ENCODE results near the gene SPINK2.

SPINK2 gene

GRCh38 chr4:56817840-56818491 is 3.5 kb downstream of the SPINK2 start:
- Histone ChIP-seq H3K4me3 (replicated peaks; ENCODE audit: low read depth, low read length) (no peak overlapping the region), H3K36me3 (ENCODE audit: control insufficient read depth, insufficient read depth, low read length) (no peaks in the 10 kb centered on the region), H3K27me3 (replicated peaks; ENCODE audit: control insufficient read depth, insufficient read depth, low read length) (0 out of 2 replicates have a peak, but pooled peaks cover 1% of the 10 kb centered on the region)
- TF ChIP-seq CTCF (IDR thresholded peaks at IDR 0.05; ENCODE audit: insufficient read depth, low read length, poor library complexity, severe bottlenecking) = no peak
- peak; percentile 81 for DNase-seq (ENCODE audit: extremely low read depth, insufficient read length)

GRCh38 chr4:56806666-56807065 is 14.8 kb downstream of the SPINK2 start:
- no peaks in the 10 kb centered on the region for H3K27me3 ChIP-seq (replicated peaks; ENCODE audit: control insufficient read depth, insufficient read depth, low read length)
- no peak overlapping the region for H3K4me3 ChIP-seq (replicated peaks; ENCODE audit: low read depth, low read length)
- H3K36me3 ChIP-seq (ENCODE audit: control insufficient read depth, insufficient read depth, low read length) = no peaks in the 10 kb centered on the region
- no peak for TF ChIP-seq CTCF (IDR thresholded peaks at IDR 0.05; ENCODE audit: insufficient read depth, low read length, poor library complexity, severe bottlenecking)
- DNase-seq (ENCODE audit: extremely low read depth, insufficient read length) = no peak

GRCh38 chr4:56804551-56804950 is 16.9 kb downstream of the SPINK2 start:
- Histone ChIP-seq H3K4me3 (replicated peaks; ENCODE audit: low read depth, low read length) (no peak overlapping the region), H3K27me3 (replicated peaks; ENCODE audit: control insufficient read depth, insufficient read depth, low read length) (no peaks in the 10 kb centered on the region), H3K36me3 (ENCODE audit: control insufficient read depth, insufficient read depth, low read length) (no peaks in the 10 kb centered on the region)
- TF ChIP-seq CTCF (IDR thresholded peaks at IDR 0.05; ENCODE audit: insufficient read depth, low read length, poor library complexity, severe bottlenecking) = no peak
- DNase-seq (ENCODE audit: extremely low read depth, insufficient read length) = no peak

GRCh38 chr4:56803471-56803870 is 18.0 kb downstream of the SPINK2 start:
- H3K36me3 ChIP-seq (ENCODE audit: control insufficient read depth, insufficient read depth, low read length) = no peaks in the 10 kb centered on the region
- H3K27me3 ChIP-seq (replicated peaks; ENCODE audit: control insufficient read depth, insufficient read depth, low read length) = no peaks in the 10 kb centered on the region
- H3K4me3 ChIP-seq (replicated peaks; ENCODE audit: low read depth, low read length) = no peak overlapping the region
- TF ChIP-seq CTCF (IDR thresholded peaks at IDR 0.05; ENCODE audit: insufficient read depth, low read length, poor library complexity, severe bottlenecking) = no peak
- peak; percentile 60 for DNase-seq (ENCODE audit: extremely low read depth, insufficient read length)

- peak; percentile 66 for DNase-seq (ENCODE audit: extremely low read depth, insufficient read length)
- peak overlapping the region; percentile 72 for H3K4me3 ChIP-seq (replicated peaks; ENCODE audit: low read depth, low read length)
- TF ChIP-seq CTCF (IDR thresholded peaks at IDR 0.05; ENCODE audit: insufficient read depth, low read length, poor library complexity, severe bottlenecking) = peak; percentile 88
- no peaks in the 10 kb centered on the region for H3K27me3 ChIP-seq (replicated peaks; ENCODE audit: control insufficient read depth, insufficient read depth, low read length)
- no peaks in the 10 kb centered on the region for H3K36me3 ChIP-seq (ENCODE audit: control insufficient read depth, insufficient read depth, low read length)
These were observed 21.4 kb downstream of the SPINK2 start for GRCh38 chr4:56799824-56800756.
